ENCODE data around the gene SUPT3H.
"Not testable (repeated sequence)": the region's sequence is repeated elsewhere in the genome, so short reads cannot be mapped to it uniquely, and the experiment has no call there.

Gene SUPT3H

GRCh38 chr6:44918671-44919296 lies 458.9 kb downstream of the SUPT3H start:
- H3K27ac ChIP-seq, result no peak overlapping the region
- TF ChIP-seq CTCF (conservative IDR thresholded peaks at IDR 0.05), result no peak

GRCh38 chr6:44917430-44917829 lies 460.3 kb downstream of the SUPT3H start:
- H3K27ac ChIP-seq, result no peak overlapping the region
- no peak for TF ChIP-seq CTCF (conservative IDR thresholded peaks at IDR 0.05)

GRCh38 chr6:44915111-44915510 lies 462.6 kb downstream of the SUPT3H start:
- no peak for TF ChIP-seq CTCF (conservative IDR thresholded peaks at IDR 0.05)
- H3K27ac ChIP-seq, result no peak overlapping the region

- no peak for TF ChIP-seq CTCF (conservative IDR thresholded peaks at IDR 0.05)
- no peak overlapping the region for H3K27ac ChIP-seq
Measured at GRCh38 chr6:44914141-44914540, 463.6 kb downstream of the SUPT3H start.

- TF ChIP-seq CTCF (conservative IDR thresholded peaks at IDR 0.05), result no peak
- no peak overlapping the region for H3K27ac ChIP-seq
Measured at GRCh38 chr6:44906761-44907160, 471.0 kb downstream of the SUPT3H start.

GRCh38 chr6:44900358-44900757 lies 477.4 kb downstream of the SUPT3H start:
- H3K27ac ChIP-seq, result not testable (repeated sequence)

GRCh38 chr6:44898296-44898930 lies 479.3 kb downstream of the SUPT3H start:
- H3K27ac ChIP-seq, result no peak overlapping the region
- no peak for TF ChIP-seq CTCF (conservative IDR thresholded peaks at IDR 0.05)

- no peak overlapping the region for H3K27ac ChIP-seq
- TF ChIP-seq CTCF (conservative IDR thresholded peaks at IDR 0.05), result no peak
Measured at GRCh38 chr6:44897316-44897715, 480.4 kb downstream of the SUPT3H start.

Measured in VCaP (cell line).